NCI-H1436 (cell line): Measurements from ENCODE around the gene DNALI1.
"Not testable (repeated sequence)": the region's sequence is repeated elsewhere in the genome, so short reads cannot be mapped to it uniquely, and the experiment has no call there.

ENCODE experiments used
- DNase-seq: peaks from one replicate; lab custom pipeline; 2025; lab: John Stamatoyannopoulos, UW

The DNALI1 gene

GRCh38 chr1:37553927-37554808 lies 2.6 kb upstream of the DNALI1 start, which contains the start of gene SNIP1:
TSS of gene SNIP1 (minus strand) at chr1:37554293. CDS start at chr1:37554229, 64 bp downstream.
- peak; percentile 87 for DNase-seq

GRCh38 chr1:37557402-37557801 lies 662 bp downstream of the DNALI1 start:
- DNase-seq: no peak

DNA sequence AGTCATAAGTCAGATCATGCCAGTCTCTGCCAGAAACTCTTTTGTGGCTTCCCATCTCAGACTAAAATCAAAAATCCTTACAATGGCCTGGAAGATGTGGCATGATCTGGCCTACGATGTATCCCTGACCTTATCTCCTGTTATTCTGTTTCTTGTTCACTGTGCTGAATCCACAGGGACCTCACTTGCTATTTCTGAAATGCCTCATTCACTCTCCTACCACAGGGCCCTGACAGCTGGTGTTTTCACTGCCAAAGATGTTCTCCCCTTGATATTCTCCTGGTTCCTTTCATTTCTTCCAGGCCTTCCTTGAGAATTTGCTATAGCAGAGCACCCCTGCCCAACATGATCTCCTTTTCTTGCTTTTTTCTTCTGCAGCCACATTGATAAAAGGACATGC lies 1.7 kb downstream of the DNALI1 start:
- no peak for DNase-seq

- DNase-seq: no peak
Observed at GRCh38 chr1:37559080-37559479, 2.3 kb downstream of the DNALI1 start.

GRCh38 chr1:37559957-37560379 lies 3.2 kb downstream of the DNALI1 start:
- DNase-seq: not testable (repeated sequence)

GRCh38 chr1:37560401-37561132 lies 3.8 kb downstream of the DNALI1 start:
- DNase-seq: no peak

DNA sequence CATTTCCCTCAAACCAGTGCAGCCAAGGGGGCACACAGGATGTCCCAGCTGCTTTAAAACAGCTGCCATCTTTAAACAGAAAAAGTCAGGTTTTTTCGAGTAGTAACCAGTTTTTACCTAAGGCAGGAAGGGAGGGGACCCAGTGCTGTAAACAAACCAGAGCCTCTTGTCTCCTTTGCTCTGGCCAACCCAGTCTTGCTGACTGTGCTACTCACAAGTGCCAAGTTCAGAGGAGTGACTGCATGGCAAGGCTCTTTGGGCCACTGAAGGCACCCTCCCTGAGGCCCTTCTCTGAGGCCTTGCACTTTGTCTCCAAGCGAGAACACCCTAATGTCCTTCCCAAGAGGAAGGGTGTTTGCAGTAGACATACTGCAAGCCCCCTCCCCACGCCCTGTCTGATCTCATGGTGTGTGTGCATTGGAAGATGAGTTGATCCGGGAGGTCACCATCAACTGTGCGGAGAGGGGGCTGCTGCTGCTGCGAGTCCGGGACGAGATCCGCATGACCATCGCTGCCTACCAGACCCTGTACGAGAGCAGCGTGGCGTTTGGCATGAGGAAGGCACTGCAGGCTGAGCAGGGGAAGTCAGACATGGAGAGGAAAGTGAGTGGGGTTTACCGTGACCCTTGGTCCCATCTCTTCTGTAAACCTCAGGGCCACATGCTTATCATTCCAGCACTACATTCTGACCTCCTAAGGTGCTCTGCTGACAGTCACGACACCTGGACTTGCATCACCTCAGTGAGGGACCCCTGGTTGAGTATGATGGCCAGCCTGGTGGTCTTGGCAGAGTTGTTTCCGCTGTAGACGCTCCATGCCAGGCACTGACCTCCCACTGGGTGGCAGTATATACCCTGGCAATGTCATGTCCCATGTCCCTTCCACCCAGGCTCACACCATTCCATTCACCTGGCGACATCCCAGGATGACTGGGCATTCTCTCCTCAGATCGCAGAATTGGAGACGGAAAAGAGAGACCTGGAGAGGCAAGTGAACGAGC lies 4.7 kb downstream of the DNALI1 start:
- DNase-seq: no peak

DNA sequence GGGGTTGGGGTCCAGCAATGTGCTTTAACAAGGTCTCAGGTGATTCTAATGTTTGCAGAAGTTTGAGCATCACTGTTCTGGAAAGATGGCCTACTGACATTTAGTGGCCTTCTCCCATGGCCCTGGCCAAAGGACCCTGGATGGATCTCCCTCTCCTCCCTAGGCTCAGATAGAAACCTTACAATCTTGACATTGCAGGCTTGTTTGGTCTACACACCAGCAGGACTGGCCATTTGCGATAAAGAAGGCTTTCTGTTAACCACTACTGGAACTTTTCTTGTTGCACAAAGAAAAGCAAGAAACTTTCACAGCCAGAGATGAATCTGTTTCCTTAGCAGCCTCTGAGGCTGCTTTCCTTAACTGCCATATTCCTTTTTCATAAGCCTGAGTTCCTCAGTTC lies 6.2 kb downstream of the DNALI1 start:
- DNase-seq: no peak

- DNase-seq: no peak
Observed at GRCh38 chr1:37564892-37565291, 8.2 kb downstream of the DNALI1 start.

DNA sequence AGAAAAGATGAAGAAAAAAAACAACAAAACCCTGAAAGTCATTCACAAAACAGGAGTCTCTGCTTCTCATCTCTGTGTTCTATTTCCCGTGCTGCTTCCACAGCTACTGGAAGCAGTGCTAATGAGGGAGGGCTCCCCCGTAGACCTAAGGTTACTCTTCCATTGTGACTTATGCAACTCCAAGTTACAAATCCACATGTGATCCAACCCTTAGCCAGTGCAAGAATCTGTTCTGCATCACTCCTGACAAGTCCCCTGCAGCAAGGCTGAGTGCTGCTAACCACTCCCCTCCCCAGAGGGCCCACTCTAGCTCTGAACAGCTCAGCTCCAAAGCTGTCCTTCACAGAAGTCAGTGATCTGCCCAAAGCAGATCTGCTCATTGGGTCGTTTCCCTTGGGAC lies 10.3 kb downstream of the DNALI1 start:
- no peak for DNase-seq

- DNase-seq: no peak
Observed at GRCh38 chr1:37570528-37571334, 14.0 kb downstream of the DNALI1 start.

- no peak for DNase-seq
Observed at GRCh38 chr1:37574834-37575480, 18.2 kb downstream of the DNALI1 start.

- no peak for DNase-seq
Observed at GRCh38 chr1:37575692-37576091, 19.0 kb downstream of the DNALI1 start.

GRCh38 chr1:37584544-37584943 lies 27.8 kb downstream of the DNALI1 start:
- not testable (repeated sequence) for DNase-seq

DNA sequence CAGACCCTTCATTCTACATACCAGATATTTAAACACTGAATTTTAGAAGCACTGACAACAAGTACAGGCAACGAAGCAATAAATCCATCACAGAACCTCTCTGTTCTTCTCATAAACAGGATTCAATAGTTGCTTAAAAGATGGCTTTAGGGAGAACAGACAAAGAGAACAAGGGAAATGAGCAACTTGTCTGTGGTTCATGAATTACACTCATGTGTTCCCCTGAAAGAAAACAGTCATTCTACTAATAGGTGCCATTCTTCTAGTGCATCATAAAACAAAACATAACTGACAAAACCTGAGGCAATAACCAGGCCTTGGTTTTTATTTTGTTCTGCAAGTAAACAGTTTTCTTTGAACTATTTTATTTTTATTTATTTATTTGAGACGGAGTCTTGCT lies 32.2 kb downstream of the DNALI1 start:
- DNase-seq: no peak

GRCh38 chr1:37593726-37594125 lies 37.0 kb downstream of the DNALI1 start:
- no peak for DNase-seq

GRCh38 chr1:37595440-37596181 lies 38.9 kb downstream of the DNALI1 start, which contains the start of gene GNL2:
TSS of gene GNL2 (minus strand) at chr1:37595937. CDS start at chr1:37595822, 115 bp downstream.
- peak; percentile 92 for DNase-seq

GRCh38 chr1:37596182-37596667 lies 39.5 kb downstream of the DNALI1 start:
- no peak for DNase-seq

GRCh38 chr1:37599940-37600339 lies 43.2 kb downstream of the DNALI1 start:
- no peak for DNase-seq
